H1 (cell line): ENCODE data around the gene ERG28. TPM values are rescaled to one million over a fixed set of nuclear protein-coding genes. Genes with fewer than 3 reads are reported as not detected.

Experiments used
- CTCF ChIA-PET: fragments of 300-600 bp; sonication (Branson Sonifier 250); formaldehyde crosslinking; loops from one replicate; lab custom pipeline; 2021; ENCODE audit not compliant: partially characterized antibody; lab: Charles Lee
- POLR2A ChIA-PET: fragments of 300-600 bp; sonication (Branson Sonifier 250); formaldehyde crosslinking; loops from one replicate; lab custom pipeline; 2021; ENCODE audit warnings: inconsistent platforms; ENCODE audit not compliant: partially characterized antibody; lab: Charles Lee
- DNase-seq, 2 experiments: peaks; one replicate each; pipeline versions ENCODE4 v3.0.0 to v3.0.0-alpha.2; 2010 to 2022; ENCODE audit warnings: low spot score in 2 of 2, low read depth in 1 of 2, mixed read lengths in 1 of 2
- FAIRE-seq: peaks from 2 replicates; lab custom pipeline; 2011; peaks lifted over from hg19 to GRCh38; lab: Jason Lieb, UNC
- H2AFZ ChIP-seq: 2 replicates; pipeline ENCODE4 v1.8.1; 2012; ENCODE audit warnings: low read length, inconsistent platforms
- H2AK5ac ChIP-seq: 2 replicates; pipeline ENCODE4 v1.6.1; 2013; ENCODE audit warnings: low read depth, low read length
- H2BK120ac ChIP-seq: replicated peaks from 2 replicates; pipeline ENCODE3; 2013; ENCODE audit warnings: low read depth, low read length, inconsistent platforms
- H2BK12ac ChIP-seq: 2 replicates; pipeline ENCODE4 v1.6.1; 2013; ENCODE audit warnings: low read depth, low read length
- H2BK15ac ChIP-seq: 2 replicates; pipeline ENCODE4 v1.6.1; 2013; ENCODE audit warnings: low read length
- H2BK20ac ChIP-seq: 2 replicates; pipeline ENCODE4 v1.6.1; 2013; ENCODE audit warnings: low read length
- H2BK5ac ChIP-seq: 2 replicates; pipeline ENCODE4 v1.6.1; 2013; ENCODE audit warnings: low read depth, low read length
- H3K14ac ChIP-seq: 2 replicates; pipeline ENCODE4 v1.6.1; 2013; ENCODE audit warnings: inconsistent platforms; ENCODE audit not compliant: insufficient read length
- H3K18ac ChIP-seq: 2 replicates; pipeline ENCODE4 v1.6.1; 2013; ENCODE audit warnings: low read length; ENCODE audit errors: extremely low read depth
- H3K23ac ChIP-seq: 2 replicates; pipeline ENCODE4 v1.6.1; 2013; ENCODE audit warnings: inconsistent platforms; ENCODE audit not compliant: insufficient read length
- H3K23me2 ChIP-seq: 2 replicates; pipeline ENCODE4 v1.6.1; 2013; ENCODE audit warnings: low read depth, low read length
- H3K27ac ChIP-seq: 2 replicates; pipeline ENCODE4 v1.6.1; 2011; ENCODE audit warnings: low read depth, low read length, inconsistent platforms
- H3K27me3 ChIP-seq, 4 experiments: replicated peaks in 1 of 4; 1 replicate in 1 of 4; 2 replicates in 3 of 4; pipeline versions ENCODE4 v1.6.1 to v1.8.1; 2011 to 2013; ENCODE audit warnings: low read length in 3 of 4, mild to moderate bottlenecking in 3 of 4, inconsistent platforms in 2 of 4, mixed read lengths in 2 of 4, moderate library complexity in 1 of 4; ENCODE audit not compliant: control insufficient read depth in 3 of 4, insufficient read depth in 3 of 4; ENCODE audit errors: extremely low read depth in 1 of 4
- H3K36me3 ChIP-seq, 4 experiments: 2 replicates each; pipeline versions ENCODE4 v1.6.1 to v1.8.1; 2011 to 2013; ENCODE audit warnings: mild to moderate bottlenecking in 4 of 4, low read length in 3 of 4, moderate library complexity in 2 of 4, control low read depth in 1 of 4, inconsistent platforms in 1 of 4; ENCODE audit not compliant: insufficient read depth in 4 of 4, control insufficient read depth in 2 of 4
- H3K4ac ChIP-seq: replicated peaks from 2 replicates; pipeline ENCODE3; 2013; ENCODE audit warnings: low read length, low read depth, mixed read lengths, inconsistent platforms; ENCODE audit not compliant: insufficient read length
- H3K4me1 ChIP-seq, 4 experiments: replicated peaks in 1 of 4; 1 replicate in 1 of 4; 2 replicates in 3 of 4; pipeline versions ENCODE4 v1.6.1 to v1.8.1; 2011 to 2013; ENCODE audit warnings: low read length in 3 of 4, inconsistent platforms in 2 of 4, mixed read lengths in 1 of 4; ENCODE audit not compliant: insufficient read depth in 4 of 4, control insufficient read depth in 3 of 4
- H3K4me2 ChIP-seq, 2 experiments: 2 replicates each; pipeline versions ENCODE4 v1.6.1 to v1.8.1; 2011 to 2013; ENCODE audit warnings: low read depth in 2 of 2, low read length in 2 of 2, control low read depth in 1 of 2, inconsistent platforms in 1 of 2, mild to moderate bottlenecking in 1 of 2; ENCODE audit not compliant: insufficient read depth in 1 of 2
- H3K4me3 ChIP-seq, 4 experiments: fragments of 200-600, 300-600 bp in 1 of 4; sonication (generic), shearing (Covaris generic), sonication (Bioruptor Twin) in 1 of 4; 2 replicates each; pipeline versions ENCODE4 v1.5.1 to v1.8.1; 2011 to 2016; ENCODE audit warnings: low read length in 4 of 4, low read depth in 3 of 4, control low read depth in 2 of 4, inconsistent platforms in 2 of 4, mild to moderate bottlenecking in 2 of 4, mixed read lengths in 1 of 4, moderate library complexity in 1 of 4; ENCODE audit not compliant: insufficient read depth in 2 of 4; ENCODE audit errors: extremely low read depth in 1 of 4
- H3K56ac ChIP-seq: replicated peaks from 2 replicates; pipeline ENCODE3; 2013; ENCODE audit warnings: low read depth, mild to moderate bottlenecking, mixed read lengths, low read length, inconsistent platforms; ENCODE audit not compliant: insufficient read length
- H3K79me1 ChIP-seq: 2 replicates; pipeline ENCODE4 v1.6.1; 2013; ENCODE audit warnings: low read depth, low read length, control low read depth
- H3K79me2 ChIP-seq, 2 experiments: 2 replicates each; pipeline versions ENCODE4 v1.6.1 to v1.8.1; 2012 to 2013; ENCODE audit warnings: low read length in 2 of 2, mild to moderate bottlenecking in 2 of 2, inconsistent platforms in 1 of 2; ENCODE audit not compliant: insufficient read depth in 2 of 2, control insufficient read depth in 1 of 2
- H3K9ac ChIP-seq, 4 experiments: replicated peaks in 1 of 4; 1 replicate in 1 of 4; 2 replicates in 3 of 4; pipeline versions ENCODE4 v1.6.1 to v1.8.1; 2011 to 2013; ENCODE audit warnings: low read depth in 3 of 4, low read length in 3 of 4, control low read depth in 2 of 4, mild to moderate bottlenecking in 2 of 4, moderate library complexity in 2 of 4, inconsistent platforms in 1 of 4; ENCODE audit errors: extremely low read depth in 1 of 4
- H3K9me3 ChIP-seq, 2 experiments: 2 replicates each; pipeline versions ENCODE4 v1.6.1 to v1.8.1; 2012 to 2013; ENCODE audit warnings: mild to moderate bottlenecking in 2 of 2, moderate library complexity in 2 of 2, control low read depth in 1 of 2, inconsistent platforms in 1 of 2, low read depth in 1 of 2, low read length in 1 of 2, mixed read lengths in 1 of 2; ENCODE audit not compliant: insufficient read depth in 2 of 2
- H4K20me1 ChIP-seq, 2 experiments: replicated peaks in 1 of 2; 2 replicates each; pipeline versions ENCODE3 to v1.8.1; 2011 to 2013; ENCODE audit warnings: inconsistent platforms in 2 of 2, low read length in 2 of 2, mild to moderate bottlenecking in 1 of 2; ENCODE audit not compliant: insufficient read depth in 2 of 2, control insufficient read depth in 1 of 2
- H4K5ac ChIP-seq: 2 replicates; pipeline ENCODE4 v1.6.1; 2013; ENCODE audit warnings: low read length, low read depth, mixed read lengths, inconsistent platforms; ENCODE audit not compliant: insufficient read length
- H4K8ac ChIP-seq: 2 replicates; pipeline ENCODE4 v1.8.0; 2013; ENCODE audit warnings: mild to moderate bottlenecking, moderate library complexity, low read length, inconsistent platforms; ENCODE audit not compliant: insufficient read depth; ENCODE audit errors: extremely low read depth
- H4K91ac ChIP-seq: replicated peaks from 2 replicates; pipeline ENCODE3; 2013; ENCODE audit warnings: low read length, mixed read lengths, inconsistent platforms; ENCODE audit not compliant: insufficient read length
- E2F6 ChIP-seq: IDR thresholded peaks from 2 replicates; pipeline ENCODE4 v1.6.1; 2012; ENCODE audit warnings: inconsistent platforms
- JUND ChIP-seq: IDR thresholded peaks from 2 replicates; pipeline ENCODE4 v1.6.1; 2011; ENCODE audit warnings: mild to moderate bottlenecking, improper control_type of control experiment, low read length
- SIX5 ChIP-seq: IDR thresholded peaks from 2 replicates; pipeline ENCODE4 v1.6.1; 2011; ENCODE audit warnings: mild to moderate bottlenecking, low read depth, low read length
- SRF ChIP-seq: IDR thresholded peaks from 2 replicates; pipeline ENCODE4 v1.6.1; 2011; ENCODE audit warnings: mild to moderate bottlenecking, low read depth, low read length, moderate library complexity
- ZNF274 ChIP-seq: IDR thresholded peaks from 2 replicates; pipeline ENCODE4 v1.7.0; 2012; ENCODE audit warnings: low read length, borderline replicate concordance; ENCODE audit errors: extremely low read depth
- WGBS, 2 experiments: shearing (Covaris generic) in 1 of 2; methylation state at CpG; one replicate each; pipeline versions ENCODE4 v1.1.6 to v1.1.7; 2013 to 2015; ENCODE audit warnings: low lambda C conversion rate in 2 of 2, mixed read lengths in 2 of 2, inconsistent platforms in 1 of 2, low coverage in 1 of 2, missing lambda C conversion rate in 1 of 2; ENCODE audit not compliant: insufficient replicate concordance in 2 of 2, insufficient coverage in 1 of 2, insufficient read length in 1 of 2; ENCODE audit errors: extremely low coverage in 1 of 2, missing lambda C conversion rate in 1 of 2; 5-methylcytosine and 5-hydroxymethylcytosine counted together
- polyA plus RNA-seq, 7 experiments: library from polyadenylated mRNA; depleted of rRNA in 3 of 7; stranded (reverse) in 5 of 7; unstranded in 2 of 7; fragments of >200 nt in 5 of 7; fragments of 200-250 nt in 2 of 7; gene quantifications; 1 replicate in 5 of 7; 2 replicates in 1 of 7; 4 replicates in 1 of 7; pipeline versions ENCODE4 v1.2.1 to v1.2.3, GENCODE V29; 2011 to 2013; ENCODE audit warnings: missing spikeins in 2 of 7, mixed read lengths in 2 of 7
- total RNA-seq: library from RNA; stranded (reverse); fragmentation: NEBNext Ultra II Directional; extraction: Animal tissue kit (Norgen Biotek cat#: 25700); gene quantifications from 2 replicates; pipeline ENCODE4 v1.2.1, GENCODE V29; 2021

ERG28 gene
- total and polyA plus RNA-seq, 2 of the 8 experiments (the other 6 are each of a cell fraction or from before 2014, with no cell fraction given): 32.6 to 56.7 TPM

GRCh38 chr14:75667099-75667765, 6.6 kb upstream of the ERG28 start:
- Histone ChIP-seq H3K18ac (no peak overlapping the region), H3K9me3 (no peaks in the 10 kb centered on the region), H3K27me3 (no peaks in the 10 kb centered on the region), H2BK12ac (no peak overlapping the region), H4K5ac (no peak overlapping the region), H2BK15ac (no peak overlapping the region), H2BK5ac (no peak overlapping the region), H3K79me1 (no peaks in the 10 kb centered on the region; the same call in 1 of the 2 replicates), H3K4me1 (no peaks in the 10 kb centered on the region; a peak in 1 of 7 replicates), H4K91ac (no peak overlapping the region), H3K4ac (no peak overlapping the region), H2AK5ac (no peak overlapping the region), H3K56ac (no peak overlapping the region), H2BK20ac (no peak overlapping the region), H4K8ac (no peak overlapping the region), H3K23me2 (no peaks in the 10 kb centered on the region), H3K9ac (no peak overlapping the region), H3K14ac (no peak overlapping the region), H2BK120ac (no peak overlapping the region), H3K23ac (no peak overlapping the region), H3K79me2 (peaks cover 0 to 16% of the 10 kb centered on the region in 2 experiments; a peak in 1 of 4 replicates), H3K27ac (no peak overlapping the region), H3K4me3 (no peak overlapping the region), H3K36me3 (peaks cover 0 to 43% (median 19%) of the 10 kb centered on the region in 4 experiments; a peak in 7 of 8 replicates), H4K20me1 (no peaks in the 10 kb centered on the region), H2AFZ (no peak overlapping the region), H3K4me2 (no peak overlapping the region)
- ChIA-PET CTCF (no interaction called here), POLR2A (interaction anchor here (0.5 kb wide), 1 partner anchor 1052 kb away, joined by 3 read pairs; no protein-coding TSS in a partner anchor)
- WGBS, 2 experiments: 85% methylated on average over 2 of the region's 2 CpGs; no CpG with 5 or more reads in 1 of the 2 experiments
- DNase-seq (no peak), FAIRE-seq (no peak)
- TF ChIP-seq ZNF274 (no peak), E2F6 (no peak), SIX5 (no peak), SRF (no peak), JUND (no peak)
